Cardiac fibroblast (primary cell): ENCODE measurements around the gene RNF180.

Experiments used
- DNase-seq, 2 donors: peaks; one replicate each; pipeline versions ENCODE4 v3.0.0 to v3.0.0-alpha.2; 2010; ENCODE audit warnings: low read depth in 2 of 2
- H3K4me3 ChIP-seq, 2 donors: replicated peaks in 1 of 2; 1 replicate in 1 of 2; 2 replicates in 1 of 2; pipeline ENCODE4 v1.5.1; 2011; ENCODE audit warnings: low read depth in 2 of 2, low read length in 2 of 2, mild to moderate bottlenecking in 2 of 2, moderate library complexity in 1 of 2
- CTCF ChIP-seq: IDR thresholded peaks from one replicate; pipeline ENCODE4 v1.5.1; 2011; ENCODE audit warnings: low read depth, mild to moderate bottlenecking, low read length, inconsistent platforms

RNF180 gene, protein sequence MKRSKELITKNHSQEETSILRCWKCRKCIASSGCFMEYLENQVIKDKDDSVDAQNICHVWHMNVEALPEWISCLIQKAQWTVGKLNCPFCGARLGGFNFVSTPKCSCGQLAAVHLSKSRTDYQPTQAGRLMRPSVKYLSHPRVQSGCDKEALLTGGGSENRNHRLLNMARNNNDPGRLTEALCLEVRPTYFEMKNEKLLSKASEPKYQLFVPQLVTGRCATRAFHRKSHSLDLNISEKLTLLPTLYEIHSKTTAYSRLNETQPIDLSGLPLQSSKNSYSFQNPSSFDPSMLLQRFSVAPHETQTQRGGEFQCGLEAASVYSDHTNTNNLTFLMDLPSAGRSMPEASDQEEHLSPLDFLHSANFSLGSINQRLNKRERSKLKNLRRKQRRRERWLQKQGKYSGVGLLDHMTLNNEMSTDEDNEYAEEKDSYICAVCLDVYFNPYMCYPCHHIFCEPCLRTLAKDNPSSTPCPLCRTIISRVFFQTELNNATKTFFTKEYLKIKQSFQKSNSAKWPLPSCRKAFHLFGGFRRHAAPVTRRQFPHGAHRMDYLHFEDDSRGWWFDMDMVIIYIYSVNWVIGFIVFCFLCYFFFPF

DNA sequence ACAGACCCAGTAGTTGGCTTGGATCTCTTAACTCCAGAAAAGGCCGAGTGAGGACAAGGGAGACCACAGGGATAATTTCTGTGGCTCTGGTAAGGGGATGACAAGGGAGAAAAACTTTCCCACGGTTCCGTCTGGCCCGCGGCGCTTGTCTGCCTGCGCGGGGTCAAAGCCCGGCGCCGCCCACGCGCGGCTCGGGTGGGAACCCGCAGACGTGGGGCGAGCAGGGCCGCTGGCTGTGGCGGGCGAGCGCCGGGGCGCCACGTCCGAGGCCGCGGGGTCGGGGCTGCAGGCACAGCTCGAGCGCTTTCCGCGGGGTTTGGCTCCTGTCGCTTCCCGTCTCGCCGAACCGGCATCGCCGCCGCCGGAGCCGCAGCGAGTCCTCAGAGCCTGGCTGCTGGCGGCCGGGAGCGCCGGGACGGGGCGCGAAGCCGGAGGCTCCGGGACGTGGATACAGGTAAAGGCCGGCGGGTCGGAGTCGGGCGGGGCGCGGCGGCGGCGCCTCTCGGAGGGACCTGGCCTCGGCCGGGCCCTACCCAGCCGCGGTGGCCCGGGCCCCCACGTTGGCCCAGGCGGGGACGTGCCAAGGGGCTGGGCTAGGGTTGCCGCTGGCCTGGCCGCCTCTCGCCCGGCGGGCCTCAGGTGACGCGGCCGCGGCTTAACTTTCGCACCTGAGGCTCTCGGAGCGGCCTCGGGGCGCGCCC is at the start of gene RNF180:
TSS of gene RNF180 (plus strand) at position 344 of the 701 bp plus-strand sequence. CDS start 34,965 bp downstream, outside the sequence.
- H3K4me3 ChIP-seq: peak within 1 kb of the TSS; percentile 59 to 60
- peak; percentile 27 to 36 for DNase-seq
- no peak for TF ChIP-seq CTCF

- TF ChIP-seq CTCF: no peak
- no peak overlapping the region for H3K4me3 ChIP-seq
- DNase-seq: no peak
These were observed 40.1 kb upstream of the RNF180 start for GRCh38 chr5:64125521-64125920.

DNA sequence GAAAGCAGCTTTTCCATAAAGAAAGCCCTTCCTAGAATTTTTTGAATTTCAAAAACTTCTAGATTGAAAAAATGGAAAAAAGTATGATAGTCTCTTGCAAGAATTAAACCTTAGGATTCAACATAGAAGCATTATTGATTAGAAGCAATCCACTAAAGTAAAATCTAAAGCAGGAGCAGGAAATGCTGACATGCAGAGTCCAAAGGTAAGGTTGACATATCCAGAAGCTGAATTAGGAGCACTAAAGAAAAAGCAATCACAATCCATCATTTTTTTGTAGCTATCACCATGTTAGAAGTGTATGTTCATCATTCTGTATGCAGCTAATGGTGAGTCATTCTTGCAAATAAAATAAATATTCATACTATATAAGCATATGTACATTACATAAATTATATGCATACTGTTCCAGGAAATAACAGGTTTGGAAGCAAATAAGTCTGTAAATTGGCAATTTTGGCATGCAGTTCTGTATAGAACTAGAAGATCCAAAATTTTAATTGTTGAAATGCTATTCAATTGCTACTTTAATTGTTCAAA is 39.4 kb upstream of the RNF180 start:
- no peak for TF ChIP-seq CTCF
- no peak overlapping the region for H3K4me3 ChIP-seq
- DNase-seq: no peak

DNA sequence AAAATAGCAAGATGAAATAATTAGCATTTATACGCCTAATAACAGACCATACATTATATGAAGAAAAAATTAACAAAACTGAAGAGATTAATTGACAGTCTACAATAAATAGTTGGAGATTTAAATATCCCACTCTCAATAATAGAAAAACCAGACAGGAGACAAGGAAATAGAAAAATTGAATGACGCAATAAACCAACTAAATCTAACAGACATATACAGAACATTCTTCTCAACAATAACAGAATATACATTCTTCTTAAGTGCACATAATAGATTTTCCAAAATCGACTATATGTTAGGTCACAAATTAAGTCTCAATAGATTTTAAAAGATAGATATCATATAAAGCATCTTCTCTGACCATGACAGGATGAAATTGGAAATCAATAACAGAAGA is 25.6 kb upstream of the RNF180 start:
- TF ChIP-seq CTCF: no peak
- no peak for DNase-seq
- no peak overlapping the region for H3K4me3 ChIP-seq

DNA sequence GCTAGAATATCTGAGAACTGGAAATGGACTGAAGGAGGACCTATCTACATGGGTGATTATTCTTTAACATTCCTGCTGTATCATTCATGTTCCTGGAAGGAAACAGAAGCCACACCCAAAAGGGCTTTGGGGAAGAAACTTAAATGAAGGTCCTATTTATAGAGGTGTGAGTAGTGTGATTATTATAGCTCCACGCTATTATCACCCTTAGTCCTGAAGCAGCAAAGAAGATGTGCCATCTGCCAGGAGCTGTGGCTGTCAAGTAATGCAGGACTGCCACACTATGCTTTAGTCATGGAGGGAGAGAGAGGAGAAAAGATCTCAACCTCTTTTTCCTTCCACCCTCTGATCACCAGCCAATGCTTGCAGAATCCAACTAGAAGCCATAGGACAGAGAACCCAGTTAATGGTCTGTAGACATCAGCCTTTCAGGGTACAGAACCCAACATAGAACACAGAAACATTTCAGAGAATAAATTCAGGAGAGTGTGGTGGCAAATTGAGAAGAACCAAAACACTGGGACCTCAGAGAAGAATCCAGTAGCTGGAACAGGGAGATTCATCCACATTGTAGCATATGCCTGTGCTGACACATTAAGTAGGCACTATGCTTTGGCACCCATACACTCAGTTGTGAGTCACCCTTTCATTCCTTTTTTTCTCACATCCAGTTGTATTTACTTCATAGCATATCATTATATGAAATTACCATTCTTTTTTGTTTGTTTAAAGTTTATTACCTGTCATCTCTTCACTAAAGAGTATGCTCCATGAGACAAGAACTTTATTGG is 21.0 kb upstream of the RNF180 start:
- DNase-seq: peak; percentile 48 to 63
- TF ChIP-seq CTCF: no peak
- no peak overlapping the region for H3K4me3 ChIP-seq

DNA sequence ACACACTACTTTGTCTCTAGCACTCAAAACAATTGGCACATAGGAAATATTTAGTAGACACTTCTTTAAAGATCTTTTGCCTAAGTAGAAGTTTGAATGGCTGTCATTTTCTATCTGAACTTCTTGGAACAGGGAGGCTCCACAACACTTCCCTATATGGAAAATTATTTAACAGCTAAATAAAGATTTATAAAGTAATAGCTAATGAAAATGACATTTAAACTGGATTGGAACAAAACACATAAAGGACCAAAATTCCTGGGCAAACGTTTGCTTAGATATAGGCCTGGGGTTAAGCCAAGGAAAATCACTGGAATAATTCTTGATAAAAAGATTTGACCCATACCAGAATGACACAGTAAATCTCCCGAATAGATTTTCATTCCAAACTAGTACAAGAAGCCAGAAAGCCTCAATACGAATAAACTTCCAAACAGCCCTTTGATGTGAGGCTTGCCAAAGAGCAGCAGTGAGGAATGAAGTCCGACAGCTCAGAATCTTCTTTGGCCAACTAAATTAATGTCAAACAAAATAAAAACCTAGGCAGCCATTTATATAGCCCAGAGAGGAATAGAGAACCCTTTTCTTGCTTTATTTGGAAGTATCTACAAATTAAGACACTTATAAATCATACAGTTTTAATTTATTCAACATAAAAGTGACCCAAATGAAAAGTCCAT is 20.3 kb upstream of the RNF180 start:
- DNase-seq: no peak
- TF ChIP-seq CTCF: no peak
- H3K4me3 ChIP-seq: no peak overlapping the region
